BLaER1 (cell line): ENCODE measurements around the gene RCOR1.
A peak's percentile ranks its signal among the peaks of the same experiment; 100 is the strongest.

ENCODE experiments used
- H3K27ac ChIP-seq: shearing (Covaris generic); formaldehyde crosslinking; 2 replicates; pipeline ENCODE4 v1.8.1; 2022
- H3K27me3 ChIP-seq: shearing (Covaris generic); formaldehyde crosslinking; 2 replicates; pipeline ENCODE4 v1.8.1; 2022
- H3K36me3 ChIP-seq: shearing (Covaris generic); formaldehyde crosslinking; 2 replicates; pipeline ENCODE4 v1.8.1; 2022
- H3K4me1 ChIP-seq: shearing (Covaris generic); formaldehyde crosslinking; 2 replicates; pipeline ENCODE4 v1.8.1; 2022
- H3K4me2 ChIP-seq: shearing (Covaris generic); formaldehyde crosslinking; 2 replicates; pipeline ENCODE4 v1.8.1; 2022
- H3K4me3 ChIP-seq: shearing (Covaris generic); formaldehyde crosslinking; 2 replicates; pipeline ENCODE4 v1.8.1; 2022
- H3K9ac ChIP-seq: shearing (Covaris generic); formaldehyde crosslinking; 2 replicates; pipeline ENCODE4 v1.8.1; 2022
- H3K9me3 ChIP-seq: shearing (Covaris generic); formaldehyde crosslinking; 2 replicates; pipeline ENCODE4 v1.8.1; 2022
- H4K20me1 ChIP-seq: shearing (Covaris generic); formaldehyde crosslinking; 2 replicates; pipeline ENCODE4 v1.8.1; 2022
- Cebpa-rat ChIP-seq: shearing (Covaris generic); IDR thresholded peaks from 2 replicates; pipeline ENCODE4 v1.8.1; 2022

The RCOR1 gene

DNA sequence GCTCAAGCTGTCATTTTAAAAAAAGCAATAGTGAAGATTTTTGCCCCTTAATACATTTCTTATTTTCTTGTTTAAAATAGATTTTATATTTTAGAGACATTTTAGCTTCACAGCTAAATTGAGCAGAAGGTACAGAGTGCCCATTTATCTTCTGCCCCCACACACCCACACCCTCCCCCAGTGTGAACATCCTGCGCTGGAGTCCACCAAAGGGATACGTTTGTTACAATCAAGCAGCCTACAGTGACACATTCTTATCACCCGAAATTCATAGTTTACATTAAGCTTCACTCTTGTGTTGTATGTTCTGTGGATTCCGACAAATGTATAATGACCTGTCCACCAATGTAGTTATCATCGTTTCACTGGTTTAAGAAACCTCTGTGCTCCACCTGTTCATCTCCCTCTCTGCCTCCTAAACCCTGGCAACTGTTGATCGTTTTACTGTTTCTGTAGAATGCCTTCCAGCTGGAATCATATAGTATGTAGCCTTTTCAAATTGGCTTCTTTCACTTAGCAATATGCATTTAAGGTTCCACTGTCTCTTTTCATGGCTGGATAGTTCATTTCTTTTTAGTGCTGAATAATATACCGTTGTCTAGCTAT lies 93.8 kb downstream of the RCOR1 start:
- Histone ChIP-seq H3K27me3 (no peaks in the 10 kb centered on the region), H3K36me3 (peaks cover 57% of the 10 kb centered on the region), H3K27ac (no peak overlapping the region), H3K4me3 (no peak overlapping the region), H3K9me3 (no peaks in the 10 kb centered on the region), H3K9ac (no peak overlapping the region), H3K4me2 (no peak overlapping the region; the same call in 1 of the 2 replicates), H3K4me1 (peaks cover 54% of the 10 kb centered on the region), H4K20me1 (peaks cover 100% of the 10 kb centered on the region)
- no peak for TF ChIP-seq Cebpa-rat

DNA sequence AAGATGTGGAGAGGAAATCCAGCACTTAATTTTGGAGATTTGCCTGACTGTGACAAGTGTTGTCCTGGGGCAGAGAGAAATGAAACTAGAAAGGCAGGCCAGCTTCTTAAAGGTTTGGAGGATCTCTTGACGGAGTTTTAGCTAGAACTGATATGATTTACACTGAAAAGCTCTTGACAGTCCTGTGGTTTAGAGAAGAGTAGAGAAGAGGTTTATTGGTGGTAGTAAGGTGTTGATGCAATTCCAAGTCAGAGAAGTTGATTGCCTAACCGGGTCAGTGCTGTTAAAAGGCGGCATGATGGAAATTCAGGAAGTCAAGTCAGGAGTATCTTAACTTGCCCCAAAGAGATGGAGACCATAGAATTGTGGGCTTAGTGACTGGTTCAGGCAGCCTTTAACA lies 95.8 kb downstream of the RCOR1 start:
- Histone ChIP-seq H3K9me3 (no peaks in the 10 kb centered on the region), H3K4me1 (peaks cover 74% of the 10 kb centered on the region), H3K9ac (no peak overlapping the region), H3K27me3 (no peaks in the 10 kb centered on the region), H3K4me2 (peak overlapping the region; percentile 46), H4K20me1 (peaks cover 100% of the 10 kb centered on the region), H3K36me3 (peaks cover 37% of the 10 kb centered on the region), H3K27ac (no peak overlapping the region), H3K4me3 (no peak overlapping the region)
- no peak for TF ChIP-seq Cebpa-rat

GRCh38 chr14:102690509-102691286 lies 98.2 kb downstream of the RCOR1 start:
- Histone ChIP-seq H3K27ac (0 out of 2 replicates have a peak overlapping the region, but pooled peaks have one; percentile 5), H3K4me2 (peak overlapping the region; percentile 56), H4K20me1 (peaks cover 100% of the 10 kb centered on the region)

DNA sequence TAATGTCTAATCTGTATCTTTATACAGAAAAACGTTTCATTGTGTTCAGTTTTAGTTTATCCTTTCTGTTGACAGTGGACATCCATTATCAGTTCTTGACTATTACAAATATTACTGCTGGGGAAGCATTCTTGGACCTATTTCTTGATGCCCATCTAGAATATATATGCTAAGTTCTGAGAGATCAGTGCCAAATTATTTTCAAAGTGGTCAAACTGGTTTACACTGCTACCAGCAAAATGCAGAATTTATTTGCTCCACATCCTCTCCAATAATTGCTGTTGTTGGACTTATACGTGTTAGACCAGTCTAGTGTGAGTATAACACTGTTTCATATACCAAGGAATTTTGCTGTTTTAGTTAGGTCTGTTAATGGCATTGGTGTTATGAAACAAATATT lies 99.3 kb downstream of the RCOR1 start:
- peaks cover 93% of the 10 kb centered on the region for H3K4me1 ChIP-seq
- H3K27ac ChIP-seq = no peak overlapping the region
- no peaks in the 10 kb centered on the region for H3K27me3 ChIP-seq
- no peak overlapping the region for H3K9ac ChIP-seq
- no peaks in the 10 kb centered on the region for H3K9me3 ChIP-seq
- H3K4me2 ChIP-seq = peak overlapping the region; percentile 56
- H4K20me1 ChIP-seq = peaks cover 100% of the 10 kb centered on the region
- no peak for TF ChIP-seq Cebpa-rat
- no peak overlapping the region for H3K4me3 ChIP-seq
- peaks cover 17% of the 10 kb centered on the region for H3K36me3 ChIP-seq

More at GRCh38 chr14:102690509-102691286, 98.2 kb downstream of the RCOR1 start:
- no peak for TF ChIP-seq Cebpa-rat
- Histone ChIP-seq H3K4me1 (peaks cover 93% of the 10 kb centered on the region), H3K9ac (0 out of 2 replicates have a peak overlapping the region, but pooled peaks have one; percentile 9), H3K4me3 (no peak overlapping the region), H3K9me3 (no peaks in the 10 kb centered on the region), H3K36me3 (peaks cover 22% of the 10 kb centered on the region), H3K27me3 (no peaks in the 10 kb centered on the region)

GRCh38 chr14:102692334-102692733 lies 99.9 kb downstream of the RCOR1 start:
- no peak overlapping the region for H3K9ac ChIP-seq

DNA sequence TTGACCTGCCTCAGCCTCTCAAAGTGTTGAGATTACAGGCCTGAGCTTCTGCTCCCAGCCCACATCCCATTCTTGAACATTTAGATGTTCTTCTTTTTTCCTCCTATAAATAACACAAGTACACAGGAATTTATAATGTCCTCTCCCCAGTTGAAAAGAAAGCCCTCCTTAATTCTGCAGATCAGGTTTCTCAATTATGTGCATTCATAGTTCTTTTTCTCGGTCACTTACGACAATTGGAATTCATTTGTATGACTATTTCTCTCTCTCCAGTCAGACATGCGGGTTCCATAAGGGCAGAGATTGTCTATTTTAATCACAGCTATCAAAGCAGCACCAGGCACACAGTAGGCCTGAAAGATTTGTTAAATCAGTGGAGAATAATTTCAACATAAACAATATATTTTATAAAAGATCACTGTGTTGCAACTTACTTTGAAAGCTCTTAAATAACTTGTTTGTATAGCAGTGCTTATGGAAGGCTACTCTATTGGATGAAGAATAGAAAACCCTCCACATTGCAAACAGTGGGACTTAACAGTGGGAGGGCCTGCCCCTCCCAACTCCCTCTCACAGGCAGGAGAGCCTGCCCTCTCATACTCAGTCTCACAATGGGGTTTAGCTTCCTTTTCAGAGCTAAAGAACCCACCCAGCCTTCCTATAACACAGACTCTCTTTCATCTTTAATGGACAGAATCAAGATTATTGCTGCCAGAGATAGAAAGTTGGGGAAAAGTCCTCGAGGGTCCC lies 100.7 kb downstream of the RCOR1 start:
- Histone ChIP-seq H3K4me2 (peak overlapping the region; percentile 56), H3K4me3 (no peak overlapping the region), H3K9me3 (no peaks in the 10 kb centered on the region), H3K27ac (peak overlapping the region; percentile 18; the same call in 1 of the 2 replicates), H4K20me1 (peaks cover 100% of the 10 kb centered on the region), H3K9ac (no peak overlapping the region; the same call in 1 of the 2 replicates), H3K27me3 (no peaks in the 10 kb centered on the region), H3K4me1 (peaks cover 84% of the 10 kb centered on the region), H3K36me3 (peaks cover 27% of the 10 kb centered on the region)
- TF ChIP-seq Cebpa-rat = no peak

More at GRCh38 chr14:102692334-102692733, 99.9 kb downstream of the RCOR1 start:
- peaks cover 100% of the 10 kb centered on the region for H4K20me1 ChIP-seq
- H3K27ac ChIP-seq = no peak overlapping the region
- H3K4me1 ChIP-seq = peaks cover 92% of the 10 kb centered on the region
- no peaks in the 10 kb centered on the region for H3K9me3 ChIP-seq
- peaks cover 22% of the 10 kb centered on the region for H3K36me3 ChIP-seq
- peak overlapping the region; percentile 56 for H3K4me2 ChIP-seq
- no peak for TF ChIP-seq Cebpa-rat
- H3K4me3 ChIP-seq = no peak overlapping the region
- H3K27me3 ChIP-seq = no peaks in the 10 kb centered on the region

- Histone ChIP-seq H3K4me1 (peaks cover 74% of the 10 kb centered on the region), H3K27ac (no peak overlapping the region), H3K36me3 (peaks cover 31% of the 10 kb centered on the region), H3K9me3 (peaks cover 5% of the 10 kb centered on the region; the same call in 1 of the 2 replicates), H3K4me2 (peak overlapping the region; percentile 27; the same call in 1 of the 2 replicates), H3K27me3 (no peaks in the 10 kb centered on the region), H4K20me1 (peaks cover 100% of the 10 kb centered on the region), H3K4me3 (no peak overlapping the region), H3K9ac (no peak overlapping the region)
- TF ChIP-seq Cebpa-rat = no peak
Observed at GRCh38 chr14:102694530-102695166, 102.2 kb downstream of the RCOR1 start.

DNA sequence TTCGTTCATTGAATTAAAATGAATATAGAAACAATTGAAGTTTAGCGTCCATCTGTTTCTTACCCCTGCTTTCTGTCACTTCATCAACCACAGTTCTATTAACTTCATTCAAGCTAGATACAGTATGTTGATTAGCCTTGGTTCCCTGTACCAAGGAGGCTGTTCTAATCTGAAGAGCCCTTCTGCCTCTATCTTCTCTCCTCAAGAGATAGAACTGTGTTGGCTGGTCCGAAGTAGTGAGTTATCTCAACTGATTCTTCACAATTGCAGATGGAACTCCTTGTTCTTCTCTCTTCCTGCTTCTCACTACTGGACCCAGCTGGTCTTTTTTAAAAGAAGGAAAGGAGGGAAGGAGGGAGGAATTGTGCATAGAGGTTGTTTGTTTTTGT lies 102.7 kb downstream of the RCOR1 start:
- peaks cover 69% of the 10 kb centered on the region for H3K4me1 ChIP-seq
- no peak for TF ChIP-seq Cebpa-rat
- peaks cover 98% of the 10 kb centered on the region for H4K20me1 ChIP-seq
- H3K27me3 ChIP-seq = no peaks in the 10 kb centered on the region
- peaks cover 36% of the 10 kb centered on the region for H3K36me3 ChIP-seq
- H3K4me3 ChIP-seq = no peak overlapping the region
- H3K4me2 ChIP-seq = peak overlapping the region; percentile 27; the same call in 1 of the 2 replicates
- no peak overlapping the region for H3K9ac ChIP-seq
- H3K27ac ChIP-seq = no peak overlapping the region
- peaks cover 10% of the 10 kb centered on the region for H3K9me3 ChIP-seq

GRCh38 chr14:102696332-102696731 lies 103.9 kb downstream of the RCOR1 start:
- Histone ChIP-seq H3K36me3 (peaks cover 48% of the 10 kb centered on the region), H3K4me1 (peaks cover 57% of the 10 kb centered on the region), H3K9me3 (peaks cover 21% of the 10 kb centered on the region), H3K9ac (no peak overlapping the region), H4K20me1 (peaks cover 95% of the 10 kb centered on the region), H3K27ac (no peak overlapping the region), H3K27me3 (no peaks in the 10 kb centered on the region), H3K4me2 (peak overlapping the region; percentile 32; the same call in 1 of the 2 replicates), H3K4me3 (no peak overlapping the region)
- TF ChIP-seq Cebpa-rat = no peak
